ENCODE results near the gene MSLN. TPM values are rescaled to one million over a fixed set of nuclear protein-coding genes. Genes with fewer than 3 reads are reported as not detected.

The MSLN gene
- total RNA-seq, 2 donors from 2014 or later = 2.1 TPM; not detected in 1

DNA sequence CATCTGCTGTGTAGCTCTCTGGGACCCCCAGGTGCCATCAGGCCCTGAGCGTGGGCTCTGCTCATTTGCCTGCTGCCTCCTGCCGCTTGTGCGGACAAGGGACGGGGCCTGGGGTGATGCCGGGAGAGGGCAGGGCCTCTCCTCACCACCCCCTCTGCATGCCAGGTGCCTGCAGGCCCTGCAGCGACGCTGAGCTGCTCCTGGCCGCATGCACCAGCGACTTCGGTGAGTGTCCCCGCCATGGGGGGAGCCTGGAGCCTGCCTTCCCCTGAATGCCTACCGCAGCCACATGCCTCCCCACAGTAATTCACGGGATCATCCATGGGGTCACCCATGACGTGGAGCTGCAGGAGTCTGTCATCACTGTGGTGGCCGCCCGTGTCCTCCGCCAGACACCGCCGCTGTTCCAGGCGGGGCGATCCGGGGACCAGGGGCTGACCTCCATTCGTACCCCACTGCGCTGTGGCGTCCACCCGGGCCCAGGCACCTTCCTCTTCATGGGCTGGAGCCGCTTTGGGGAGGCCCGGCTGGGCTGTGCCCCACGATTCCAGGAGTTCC lies 43.7 kb upstream of the MSLN start:
- no peaks in the 10 kb centered on the region for H3K36me3 ChIP-seq (replicated peaks in 1 of 2; ENCODE audit: insufficient read depth in 1 of 2, low read depth in 2 of 2)
- WGBS, 2 donors = 85% methylated on average over 29 of the region's 29 CpGs; no CpG with 5 or more reads in 1 of the 2 donors
- no peaks in the 10 kb centered on the region for H3K9me3 ChIP-seq
- no peak overlapping the region for H3K4me3 ChIP-seq
- intact Hi-C loops (cut with DNase I) = no loop called here
- ATAC-seq = no peak
- no peaks in the 10 kb centered on the region for H3K27me3 ChIP-seq
- no peak for DNase-seq
- peak overlapping the region in 3 of 4 donors; percentile 58 to 73 (median 68) for H3K27ac ChIP-seq
- no peak for TF ChIP-seq POLR2A (IDR thresholded peaks at IDR 0.05)
- TF ChIP-seq, protein P1, sequence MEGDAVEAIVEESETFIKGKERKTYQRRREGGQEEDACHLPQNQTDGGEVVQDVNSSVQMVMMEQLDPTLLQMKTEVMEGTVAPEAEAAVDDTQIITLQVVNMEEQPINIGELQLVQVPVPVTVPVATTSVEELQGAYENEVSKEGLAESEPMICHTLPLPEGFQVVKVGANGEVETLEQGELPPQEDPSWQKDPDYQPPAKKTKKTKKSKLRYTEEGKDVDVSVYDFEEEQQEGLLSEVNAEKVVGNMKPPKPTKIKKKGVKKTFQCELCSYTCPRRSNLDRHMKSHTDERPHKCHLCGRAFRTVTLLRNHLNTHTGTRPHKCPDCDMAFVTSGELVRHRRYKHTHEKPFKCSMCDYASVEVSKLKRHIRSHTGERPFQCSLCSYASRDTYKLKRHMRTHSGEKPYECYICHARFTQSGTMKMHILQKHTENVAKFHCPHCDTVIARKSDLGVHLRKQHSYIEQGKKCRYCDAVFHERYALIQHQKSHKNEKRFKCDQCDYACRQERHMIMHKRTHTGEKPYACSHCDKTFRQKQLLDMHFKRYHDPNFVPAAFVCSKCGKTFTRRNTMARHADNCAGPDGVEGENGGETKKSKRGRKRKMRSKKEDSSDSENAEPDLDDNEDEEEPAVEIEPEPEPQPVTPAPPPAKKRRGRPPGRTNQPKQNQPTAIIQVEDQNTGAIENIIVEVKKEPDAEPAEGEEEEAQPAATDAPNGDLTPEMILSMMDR (IDR thresholded peaks at IDR 0.05) = no peak
- H3K4me1 ChIP-seq = peaks cover 67% of the 10 kb centered on the region

DNA sequence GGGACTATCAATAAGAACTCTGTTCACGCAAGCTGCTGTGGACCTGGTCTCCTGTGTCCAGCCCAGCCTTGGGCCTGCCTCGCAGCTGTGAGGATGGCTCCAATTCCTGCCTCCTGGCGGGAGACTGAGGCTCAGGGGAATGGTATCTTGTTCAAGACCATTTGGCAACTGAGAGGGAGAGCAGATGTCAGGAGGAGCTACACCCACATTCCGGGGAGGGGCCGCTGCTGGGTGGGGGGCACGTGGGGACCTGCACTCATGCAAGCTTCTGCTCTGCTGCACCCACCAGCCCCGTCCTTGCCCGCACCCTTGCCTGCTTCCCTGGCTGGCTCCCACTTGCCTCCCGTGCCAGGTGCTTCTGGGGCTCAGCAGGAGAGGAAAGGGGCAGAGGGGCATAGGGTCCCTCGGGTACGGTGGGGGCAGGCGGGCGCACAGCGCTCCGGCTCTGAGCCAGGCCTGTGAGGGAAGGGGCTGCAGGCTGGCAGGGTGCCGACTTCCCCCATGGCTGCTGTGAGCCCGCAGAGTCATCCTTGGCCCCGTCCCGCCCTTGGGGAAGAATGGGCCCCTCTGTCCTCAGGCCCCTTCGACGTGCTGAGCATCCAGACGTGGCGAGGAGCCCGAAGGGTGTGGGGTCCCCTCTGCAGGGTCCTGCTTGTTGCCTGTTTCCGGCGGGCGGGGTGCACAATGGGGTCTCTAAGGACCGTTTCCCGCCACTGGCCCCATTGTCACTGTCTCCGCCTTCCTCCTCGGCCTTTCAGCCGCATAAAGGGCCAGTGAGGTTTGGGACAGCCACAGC lies 42.9 kb upstream of the MSLN start:
- intact Hi-C loops (cut with DNase I) = no loop called here
- Histone ChIP-seq H3K4me3 (no peak overlapping the region), H3K27ac (peak overlapping the region in 2 of 4 donors; percentile 68 to 73), H3K9me3 (no peaks in the 10 kb centered on the region), H3K27me3 (no peaks in the 10 kb centered on the region), H3K36me3 (replicated peaks in 1 of 2; ENCODE audit: insufficient read depth in 1 of 2, low read depth in 2 of 2) (no peaks in the 10 kb centered on the region), H3K4me1 (peaks cover 72% of the 10 kb centered on the region)
- 82 to 88% methylated on average over 18 to 32 of the region's 32 CpGs for WGBS, 2 donors
- no peak for TF ChIP-seq POLR2A (IDR thresholded peaks at IDR 0.05)
- TF ChIP-seq, protein P1 (IDR thresholded peaks at IDR 0.05) = no peak
- ATAC-seq (no peak), DNase-seq (no peak)

DNA sequence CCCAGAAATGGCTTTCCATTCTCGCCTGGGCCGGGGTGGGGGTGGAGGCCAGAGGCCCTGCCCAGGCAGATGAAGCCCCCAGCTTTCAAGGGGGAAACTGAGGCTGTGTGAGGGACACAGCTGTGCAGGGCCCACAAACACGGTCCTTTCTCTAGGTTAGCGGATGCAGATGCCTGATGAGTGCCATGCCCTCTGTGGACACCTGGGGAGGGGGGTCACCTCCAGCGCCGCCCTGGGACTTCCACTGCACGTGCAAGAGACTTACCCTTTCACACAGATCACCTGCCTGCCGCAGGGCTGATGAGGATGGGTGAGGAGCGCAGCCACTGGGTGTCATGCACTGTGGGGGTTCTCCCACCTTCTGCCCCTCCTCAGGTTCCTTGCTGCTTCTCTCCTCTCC lies 42.1 kb upstream of the MSLN start:
- ATAC-seq = no peak
- H3K4me3 ChIP-seq = no peak overlapping the region
- 93 to 100% methylated on average over 1 to 9 of the region's 9 CpGs for WGBS, 2 donors
- intact Hi-C loops (cut with DNase I) = no loop called here
- H3K27me3 ChIP-seq = no peaks in the 10 kb centered on the region
- H3K27ac ChIP-seq = no peak overlapping the region
- TF ChIP-seq, protein P1 (IDR thresholded peaks at IDR 0.05) = no peak
- TF ChIP-seq POLR2A (IDR thresholded peaks at IDR 0.05) = no peak
- H3K36me3 ChIP-seq (replicated peaks in 1 of 2; ENCODE audit: insufficient read depth in 1 of 2, low read depth in 2 of 2) = no peaks in the 10 kb centered on the region
- peaks cover 72% of the 10 kb centered on the region for H3K4me1 ChIP-seq
- DNase-seq = no peak
- H3K9me3 ChIP-seq = no peaks in the 10 kb centered on the region

DNA sequence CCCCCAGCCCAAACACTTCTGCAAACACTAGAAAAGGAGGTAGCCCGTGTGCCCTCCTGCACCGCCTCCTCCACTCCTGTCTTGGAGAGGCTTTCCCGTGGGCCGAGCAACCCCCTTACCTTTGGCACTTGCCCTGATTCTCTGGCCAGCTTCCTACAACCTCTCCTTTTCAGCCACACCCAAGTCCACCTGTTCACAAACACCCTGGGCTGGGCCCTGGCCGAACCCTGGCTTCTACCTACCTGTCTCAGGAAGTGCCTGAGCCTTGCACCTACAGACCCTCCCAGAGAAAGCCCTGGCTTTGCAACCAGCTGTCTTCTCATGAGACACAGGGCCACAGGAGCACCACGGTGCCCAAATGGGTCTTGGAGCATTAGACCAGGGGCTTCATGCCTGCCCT lies 41.6 kb upstream of the MSLN start:
- intact Hi-C loops (cut with DNase I) = no loop called here
- no peaks in the 10 kb centered on the region for H3K27me3 ChIP-seq
- H3K4me3 ChIP-seq = no peak overlapping the region
- DNase-seq (no peak), ATAC-seq (no peak)
- WGBS, 2 donors = 70 to 81% methylated on average over 6 of the region's 6 CpGs
- no peak overlapping the region for H3K27ac ChIP-seq
- H3K36me3 ChIP-seq (replicated peaks in 1 of 2; ENCODE audit: insufficient read depth in 1 of 2, low read depth in 2 of 2) = no peaks in the 10 kb centered on the region
- H3K4me1 ChIP-seq = peaks cover 72% of the 10 kb centered on the region
- no peaks in the 10 kb centered on the region for H3K9me3 ChIP-seq
- no peak for TF ChIP-seq POLR2A (IDR thresholded peaks at IDR 0.05)
- TF ChIP-seq, protein P1 (IDR thresholded peaks at IDR 0.05) = no peak
